ENCODE results near the gene SYNGR2. TPM values are rescaled to one million over a fixed set of nuclear protein-coding genes. Genes with fewer than 3 reads are reported as not detected.

SYNGR2 gene
- total and polyA plus RNA-seq, 2 donors (not counting 3 experiments of a cell fraction or from before 2014, with no cell fraction given): 65.9 to 281 TPM

DNA sequence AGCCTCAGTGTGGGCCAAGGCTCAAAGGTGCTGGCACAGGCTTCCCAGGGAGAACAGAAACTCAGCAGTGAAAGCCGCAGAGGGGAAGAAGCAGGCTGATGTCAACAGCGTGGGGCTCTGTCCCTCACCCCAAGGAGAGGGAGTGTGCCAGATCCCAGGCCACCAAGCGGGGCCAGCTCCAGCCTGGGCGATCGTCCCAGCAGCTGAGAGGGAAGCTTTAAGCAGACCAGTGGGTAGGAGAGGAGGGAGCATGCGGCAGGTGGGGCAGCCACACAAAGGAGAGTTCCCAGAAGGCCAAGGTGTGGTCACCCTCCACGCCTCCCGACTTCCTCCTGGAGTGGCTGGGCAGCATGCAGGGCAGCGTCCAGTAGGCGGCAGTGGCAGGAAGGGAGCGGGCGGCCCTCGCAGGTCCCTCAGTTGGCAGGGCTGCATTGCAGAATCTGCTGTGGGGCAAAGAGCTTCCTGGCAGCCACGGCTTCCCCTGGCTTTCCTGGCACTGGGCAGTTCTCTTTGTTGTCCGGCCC, 6.0 kb downstream of the SYNGR2 start:
- POLR2A ChIA-PET: no interaction called here
- TF ChIP-seq, protein P1, sequence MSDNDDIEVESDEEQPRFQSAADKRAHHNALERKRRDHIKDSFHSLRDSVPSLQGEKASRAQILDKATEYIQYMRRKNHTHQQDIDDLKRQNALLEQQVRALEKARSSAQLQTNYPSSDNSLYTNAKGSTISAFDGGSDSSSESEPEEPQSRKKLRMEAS (IDR thresholded peaks at IDR 0.05; ENCODE audit: insufficient read depth, insufficient read length): no peak
- TF ChIP-seq, protein P2, sequence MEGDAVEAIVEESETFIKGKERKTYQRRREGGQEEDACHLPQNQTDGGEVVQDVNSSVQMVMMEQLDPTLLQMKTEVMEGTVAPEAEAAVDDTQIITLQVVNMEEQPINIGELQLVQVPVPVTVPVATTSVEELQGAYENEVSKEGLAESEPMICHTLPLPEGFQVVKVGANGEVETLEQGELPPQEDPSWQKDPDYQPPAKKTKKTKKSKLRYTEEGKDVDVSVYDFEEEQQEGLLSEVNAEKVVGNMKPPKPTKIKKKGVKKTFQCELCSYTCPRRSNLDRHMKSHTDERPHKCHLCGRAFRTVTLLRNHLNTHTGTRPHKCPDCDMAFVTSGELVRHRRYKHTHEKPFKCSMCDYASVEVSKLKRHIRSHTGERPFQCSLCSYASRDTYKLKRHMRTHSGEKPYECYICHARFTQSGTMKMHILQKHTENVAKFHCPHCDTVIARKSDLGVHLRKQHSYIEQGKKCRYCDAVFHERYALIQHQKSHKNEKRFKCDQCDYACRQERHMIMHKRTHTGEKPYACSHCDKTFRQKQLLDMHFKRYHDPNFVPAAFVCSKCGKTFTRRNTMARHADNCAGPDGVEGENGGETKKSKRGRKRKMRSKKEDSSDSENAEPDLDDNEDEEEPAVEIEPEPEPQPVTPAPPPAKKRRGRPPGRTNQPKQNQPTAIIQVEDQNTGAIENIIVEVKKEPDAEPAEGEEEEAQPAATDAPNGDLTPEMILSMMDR (IDR thresholded peaks at IDR 0.05; ENCODE audit: extremely low read depth in 1 of 2, insufficient read depth in 1 of 2, low read depth in 1 of 2, low read length in 2 of 2): peak; percentile 46 to 77
- intact Hi-C loops (cut with micrococcal nuclease) (loop anchor here (1.0 kb wide), 1 partner anchor 77 kb away; no protein-coding TSS in a partner anchor), dilution Hi-C loops (cut with MboI; ENCODE audit: extremely low pct_ligation_motif_present, low sequenced_read_pairs) (no loop called here)
- H3K27ac ChIP-seq (ENCODE audit: insufficient read depth, low read depth, low read length): no peak overlapping the region
- DNase-seq (ENCODE audit: low read depth, low spot score) (peak; percentile 73), FAIRE-seq (peak; percentile 90)
- no peaks in the 10 kb centered on the region for H3K9me3 ChIP-seq (replicated peaks; ENCODE audit: control insufficient read depth, insufficient read depth, low read length)
- H3K4me3 ChIP-seq (replicated peaks in 1 of 3; ENCODE audit: insufficient read depth in 1 of 3, low read depth in 1 of 3, low read length in 3 of 3): no peak overlapping the region
- peak overlapping the region; percentile 20 for H2AFZ ChIP-seq (ENCODE audit: low read depth, low read length)
- H3K9me1 ChIP-seq (replicated peaks; ENCODE audit: control insufficient read depth, extremely low read depth, insufficient read depth, low read length): no peaks in the 10 kb centered on the region
- peaks cover 8% of the 10 kb centered on the region for H3K4me1 ChIP-seq (ENCODE audit: control insufficient read depth, extremely low read depth, insufficient read depth, low read length)
- BruUV-seq (replicated peaks): TSS peak; percentile 53
- no peak overlapping the region for H3K9ac ChIP-seq (replicated peaks; ENCODE audit: extremely low read depth, insufficient read depth, low read length)
- CTCF ChIA-PET: interaction anchor here (0.5 to 4.9 kb wide), 17 partner anchors 9 to 527 kb away, joined by 3 to 57 read pairs (median 4); partner anchors contain the start of gene TK1
- no peaks in the 10 kb centered on the region for H3K79me2 ChIP-seq (ENCODE audit: control insufficient read depth, insufficient read depth, low read length)
- no peaks in the 10 kb centered on the region for H3K27me3 ChIP-seq (ENCODE audit: control insufficient read depth in 2 of 2, insufficient read depth in 2 of 2, low read length in 2 of 2)
- H4K20me1 ChIP-seq (replicated peaks; ENCODE audit: control insufficient read depth, extremely low read depth, insufficient read depth, low read length): no peaks in the 10 kb centered on the region
- H3K36me3 ChIP-seq (ENCODE audit: control insufficient read depth in 2 of 2, extremely low read depth in 1 of 2, insufficient read depth in 2 of 2, low read length in 2 of 2): peaks cover 0 to 6% of the 10 kb centered on the region in 2 experiments
- H3K4me2 ChIP-seq (ENCODE audit: insufficient read depth, low read length): no peak overlapping the region

DNA sequence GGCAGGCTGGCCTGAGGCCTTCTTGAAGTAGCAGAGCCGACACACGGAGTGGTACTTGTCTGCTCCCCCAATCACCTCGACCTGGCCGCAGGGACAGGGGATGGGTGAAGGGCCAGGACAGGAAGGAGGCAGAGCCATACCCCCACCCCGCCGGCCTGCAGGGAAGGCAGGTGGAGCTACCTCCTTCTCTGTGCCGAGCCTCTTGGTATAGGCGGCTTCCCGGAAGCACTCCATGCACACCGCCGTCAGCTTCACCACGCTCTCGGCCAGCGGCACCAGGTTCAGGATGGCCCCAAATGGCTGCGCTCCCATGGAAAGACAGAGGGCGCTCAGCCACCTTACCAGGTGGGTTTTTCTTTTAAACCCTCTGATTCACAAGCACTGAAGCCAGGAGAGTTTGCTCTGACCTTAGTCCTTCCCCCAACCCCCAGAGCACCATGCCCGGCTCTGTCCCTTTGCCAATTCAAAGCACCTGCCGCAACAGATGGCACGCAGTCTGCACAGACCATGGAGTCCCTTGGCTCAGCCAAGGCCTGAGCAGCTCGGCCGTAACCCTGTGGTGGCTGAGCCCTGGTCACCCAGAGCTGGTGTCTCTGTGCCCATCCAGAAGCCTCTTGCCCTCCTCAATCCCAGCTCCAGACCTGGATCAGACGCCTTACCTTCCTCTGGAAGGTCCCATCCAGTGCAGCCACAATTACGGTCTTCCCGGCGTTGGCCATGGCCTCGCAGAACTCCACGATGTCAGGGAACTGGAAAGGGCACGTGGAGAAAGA, 6.7 kb downstream of the SYNGR2 start:
- CTCF ChIA-PET: interaction anchor here (0.5 to 4.9 kb wide), 22 partner anchors 8 to 528 kb away, joined by 3 to 57 read pairs (median 4); partner anchors contain the start of genes TK1 and TMC6
- Histone ChIP-seq H3K27me3 (ENCODE audit: control insufficient read depth in 2 of 2, insufficient read depth in 2 of 2, low read length in 2 of 2) (no peaks in the 10 kb centered on the region), H3K4me3 (replicated peaks in 1 of 3; ENCODE audit: insufficient read depth in 1 of 3, low read depth in 1 of 3, low read length in 3 of 3) (no peak overlapping the region), H3K79me2 (ENCODE audit: control insufficient read depth, insufficient read depth, low read length) (no peaks in the 10 kb centered on the region), H3K4me1 (ENCODE audit: control insufficient read depth, extremely low read depth, insufficient read depth, low read length) (peaks cover 8% of the 10 kb centered on the region), H3K9me3 (replicated peaks; ENCODE audit: control insufficient read depth, insufficient read depth, low read length) (no peaks in the 10 kb centered on the region), H3K36me3 (ENCODE audit: control insufficient read depth in 2 of 2, extremely low read depth in 1 of 2, insufficient read depth in 2 of 2, low read length in 2 of 2) (peaks cover 0 to 6% of the 10 kb centered on the region in 2 experiments), H2AFZ (ENCODE audit: low read depth, low read length) (peak overlapping the region; percentile 20), H3K27ac (ENCODE audit: insufficient read depth, low read depth, low read length) (no peak overlapping the region), H3K9ac (replicated peaks; ENCODE audit: extremely low read depth, insufficient read depth, low read length) (no peak overlapping the region), H3K9me1 (replicated peaks; ENCODE audit: control insufficient read depth, extremely low read depth, insufficient read depth, low read length) (no peaks in the 10 kb centered on the region), H4K20me1 (replicated peaks; ENCODE audit: control insufficient read depth, extremely low read depth, insufficient read depth, low read length) (no peaks in the 10 kb centered on the region), H3K4me2 (ENCODE audit: insufficient read depth, low read length) (no peak overlapping the region)
- intact Hi-C loops (cut with micrococcal nuclease): loop anchor here (1.0 to 5.0 kb wide), 2 partner anchors 76 to 158 kb away; no protein-coding TSS in a partner anchor
- POLR2A ChIA-PET: no interaction called here
- DNase-seq (ENCODE audit: low read depth, low spot score) (no peak), FAIRE-seq (no peak)
- dilution Hi-C loops (cut with MboI; ENCODE audit: extremely low pct_ligation_motif_present, low sequenced_read_pairs): no loop called here
- no TSS peak for BruUV-seq (replicated peaks)
- no peak for TF ChIP-seq JUN (IDR thresholded peaks at IDR 0.05; ENCODE audit: borderline replicate concordance, insufficient read depth, insufficient read length, low read depth)
- no peak for TF ChIP-seq EZH2 (IDR thresholded peaks at IDR 0.05; ENCODE audit: borderline replicate concordance, low read depth, low read length, severe bottlenecking)
- TF ChIP-seq, protein P2 (IDR thresholded peaks at IDR 0.05; ENCODE audit: extremely low read depth in 1 of 2, insufficient read depth in 1 of 2, low read depth in 1 of 2, low read length in 2 of 2): no peak
- TF ChIP-seq, protein P1 (IDR thresholded peaks at IDR 0.05; ENCODE audit: insufficient read depth, insufficient read length): no peak
- TF ChIP-seq FOS (IDR thresholded peaks at IDR 0.05; ENCODE audit: borderline replicate concordance, insufficient read depth, low read length): no peak
- no peak for TF ChIP-seq MYC (IDR thresholded peaks at IDR 0.05; ENCODE audit: low read depth, low read length)
- TF ChIP-seq POLR2A (IDR thresholded peaks at IDR 0.05; ENCODE audit: low read depth, low read length): no peak
- no peak for TF ChIP-seq POLR2AphosphoS5 (IDR thresholded peaks at IDR 0.05; ENCODE audit: insufficient read depth, low read depth, low read length)
- no peak for TF ChIP-seq GATA2 (IDR thresholded peaks at IDR 0.05; ENCODE audit: insufficient read depth, insufficient read length, low read depth, low read length)

Data from endothelial cell of umbilical vein (primary cell).